ENCODE data around the gene TGM5.

The TGM5 gene

GRCh38 chr15:43196760-43197548, 69.8 kb downstream of the TGM5 start:
- Histone ChIP-seq H3K27me3 (ENCODE audit: control insufficient read depth, insufficient read depth, low read length) (no peaks in the 10 kb centered on the region), H3K9me3 (ENCODE audit: control insufficient read depth, low read length) (no peaks in the 10 kb centered on the region), H3K9ac (ENCODE audit: low read length) (no peak overlapping the region), H3K4me1 (ENCODE audit: control insufficient read depth, insufficient read depth, low read length) (no peaks in the 10 kb centered on the region), H3K36me3 (ENCODE audit: control insufficient read depth, insufficient read depth, low read length) (peaks cover 6% of the 10 kb centered on the region), H3K4me3 (ENCODE audit: low read length) (no peak overlapping the region)

DNA sequence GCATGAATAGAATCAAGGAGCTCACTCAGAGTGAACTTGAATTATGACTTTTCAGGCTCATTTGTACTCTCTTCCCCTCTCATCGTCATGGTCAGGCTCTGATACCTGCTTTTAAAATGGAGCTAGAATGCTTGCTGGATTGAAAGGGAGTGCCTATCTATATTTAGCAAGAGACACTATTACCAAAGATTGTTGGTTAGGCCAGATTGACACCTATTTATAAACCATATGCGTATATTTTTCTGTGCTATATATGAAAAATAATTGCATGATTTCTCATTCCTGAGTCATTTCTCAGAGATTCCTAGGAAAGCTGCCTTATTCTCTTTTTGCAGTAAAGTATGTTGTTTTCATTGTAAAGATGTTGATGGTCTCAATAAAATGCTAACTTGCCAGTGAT, 71.9 kb downstream of the TGM5 start:
- Histone ChIP-seq H3K27me3 (ENCODE audit: control insufficient read depth, insufficient read depth, low read length) (no peaks in the 10 kb centered on the region), H3K4me3 (ENCODE audit: low read length) (no peak overlapping the region), H3K9ac (ENCODE audit: low read length) (no peak overlapping the region), H3K9me3 (ENCODE audit: control insufficient read depth, low read length) (no peaks in the 10 kb centered on the region), H3K36me3 (ENCODE audit: control insufficient read depth, insufficient read depth, low read length) (peaks cover 10% of the 10 kb centered on the region), H3K4me1 (ENCODE audit: control insufficient read depth, insufficient read depth, low read length) (no peaks in the 10 kb centered on the region)

DNA sequence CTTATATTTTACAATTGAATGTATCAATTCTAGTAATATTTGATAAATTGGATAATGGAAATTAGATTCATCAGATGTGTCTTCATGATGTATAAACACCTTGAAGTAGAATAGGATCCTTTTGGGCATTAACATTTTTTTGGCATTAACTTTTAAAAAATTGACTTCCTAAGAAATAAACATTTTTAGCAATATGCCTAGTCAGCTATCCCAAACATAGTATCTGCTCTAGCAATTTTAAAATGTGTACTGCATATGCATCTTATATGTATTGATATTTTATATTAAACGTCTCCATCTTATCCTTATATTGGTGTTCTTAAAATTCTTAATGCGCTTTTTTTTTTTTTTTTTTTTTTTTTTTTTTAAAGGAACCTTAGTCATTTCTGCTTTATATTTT, 73.0 kb downstream of the TGM5 start:
- H3K9ac ChIP-seq (ENCODE audit: low read length): no peak overlapping the region
- no peak overlapping the region for H3K4me3 ChIP-seq (ENCODE audit: low read length)
- no peaks in the 10 kb centered on the region for H3K9me3 ChIP-seq (ENCODE audit: control insufficient read depth, low read length)
- H3K4me1 ChIP-seq (ENCODE audit: control insufficient read depth, insufficient read depth, low read length): no peaks in the 10 kb centered on the region
- no peaks in the 10 kb centered on the region for H3K27me3 ChIP-seq (ENCODE audit: control insufficient read depth, insufficient read depth, low read length)
- H3K36me3 ChIP-seq (ENCODE audit: control insufficient read depth, insufficient read depth, low read length): peaks cover 14% of the 10 kb centered on the region

DNA sequence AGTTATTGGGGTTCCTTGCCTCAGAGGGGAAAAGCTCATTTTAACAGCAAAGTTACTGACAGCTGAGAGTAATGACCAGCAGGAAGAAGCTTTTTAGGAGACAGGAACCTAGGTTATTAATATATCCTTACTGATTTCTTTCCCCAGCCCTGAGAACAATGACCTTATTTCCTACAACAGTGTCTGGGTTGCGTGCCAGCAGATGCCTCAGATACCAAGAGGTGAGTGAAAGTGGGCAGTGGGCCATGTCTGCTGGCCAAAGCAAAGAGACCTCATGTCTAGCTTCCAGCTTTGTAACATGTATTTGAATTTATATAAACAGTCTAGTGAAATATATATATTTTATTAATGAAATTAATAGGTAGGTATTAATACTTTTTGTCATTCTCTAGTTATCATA, 76.5 kb downstream of the TGM5 start:
- no peak overlapping the region for H3K9ac ChIP-seq (ENCODE audit: low read length)
- H3K36me3 ChIP-seq (ENCODE audit: control insufficient read depth, insufficient read depth, low read length): peaks cover 14% of the 10 kb centered on the region
- H3K9me3 ChIP-seq (ENCODE audit: control insufficient read depth, low read length): no peaks in the 10 kb centered on the region
- H3K4me3 ChIP-seq (ENCODE audit: low read length): no peak overlapping the region
- no peaks in the 10 kb centered on the region for H3K27me3 ChIP-seq (ENCODE audit: control insufficient read depth, insufficient read depth, low read length)
- H3K4me1 ChIP-seq (ENCODE audit: control insufficient read depth, insufficient read depth, low read length): peaks cover 6% of the 10 kb centered on the region

- H3K4me1 ChIP-seq (ENCODE audit: control insufficient read depth, insufficient read depth, low read length): peaks cover 13% of the 10 kb centered on the region
- no peaks in the 10 kb centered on the region for H3K9me3 ChIP-seq (ENCODE audit: control insufficient read depth, low read length)
- no peaks in the 10 kb centered on the region for H3K27me3 ChIP-seq (ENCODE audit: control insufficient read depth, insufficient read depth, low read length)
- peaks cover 17% of the 10 kb centered on the region for H3K36me3 ChIP-seq (ENCODE audit: control insufficient read depth, insufficient read depth, low read length)
- no peak overlapping the region for H3K9ac ChIP-seq (ENCODE audit: low read length)
- H3K4me3 ChIP-seq (ENCODE audit: low read length): no peak overlapping the region
These were observed 77.4 kb downstream of the TGM5 start for GRCh38 chr15:43189296-43189695.

GRCh38 chr15:43187544-43188155, 79.1 kb downstream of the TGM5 start:
- Histone ChIP-seq H3K9me3 (ENCODE audit: control insufficient read depth, low read length) (no peaks in the 10 kb centered on the region), H3K4me3 (ENCODE audit: low read length) (no peak overlapping the region), H3K4me1 (ENCODE audit: control insufficient read depth, insufficient read depth, low read length) (peaks cover 26% of the 10 kb centered on the region), H3K27me3 (ENCODE audit: control insufficient read depth, insufficient read depth, low read length) (no peaks in the 10 kb centered on the region), H3K9ac (ENCODE audit: low read length) (no peak overlapping the region), H3K36me3 (ENCODE audit: control insufficient read depth, insufficient read depth, low read length) (peaks cover 20% of the 10 kb centered on the region)

DNA sequence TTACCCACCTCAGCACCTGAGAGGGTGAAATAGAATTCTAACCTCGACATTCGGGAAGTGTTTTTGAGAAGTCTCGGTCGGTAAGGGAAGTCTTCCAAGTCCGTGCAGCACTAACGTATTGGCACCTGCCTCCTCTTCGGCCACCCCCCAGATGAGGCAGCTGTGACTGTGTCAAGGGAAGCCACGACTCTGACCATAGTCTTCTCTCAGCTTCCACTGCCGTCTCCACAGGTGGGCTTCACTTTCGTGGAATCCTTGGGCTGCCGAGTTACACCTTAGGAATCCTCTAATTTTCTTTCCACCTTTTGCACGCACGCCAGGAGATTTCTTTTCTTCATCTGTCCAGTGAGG, 80.8 kb downstream of the TGM5 start:
- H3K9me3 ChIP-seq (ENCODE audit: control insufficient read depth, low read length): no peaks in the 10 kb centered on the region
- peaks cover 12% of the 10 kb centered on the region for H3K36me3 ChIP-seq (ENCODE audit: control insufficient read depth, insufficient read depth, low read length)
- peak overlapping the region; percentile 75 for H3K4me3 ChIP-seq (ENCODE audit: low read length)
- peaks cover 28% of the 10 kb centered on the region for H3K4me1 ChIP-seq (ENCODE audit: control insufficient read depth, insufficient read depth, low read length)
- H3K27me3 ChIP-seq (ENCODE audit: control insufficient read depth, insufficient read depth, low read length): no peaks in the 10 kb centered on the region
- H3K9ac ChIP-seq (ENCODE audit: low read length): peak overlapping the region; percentile 96

DNA sequence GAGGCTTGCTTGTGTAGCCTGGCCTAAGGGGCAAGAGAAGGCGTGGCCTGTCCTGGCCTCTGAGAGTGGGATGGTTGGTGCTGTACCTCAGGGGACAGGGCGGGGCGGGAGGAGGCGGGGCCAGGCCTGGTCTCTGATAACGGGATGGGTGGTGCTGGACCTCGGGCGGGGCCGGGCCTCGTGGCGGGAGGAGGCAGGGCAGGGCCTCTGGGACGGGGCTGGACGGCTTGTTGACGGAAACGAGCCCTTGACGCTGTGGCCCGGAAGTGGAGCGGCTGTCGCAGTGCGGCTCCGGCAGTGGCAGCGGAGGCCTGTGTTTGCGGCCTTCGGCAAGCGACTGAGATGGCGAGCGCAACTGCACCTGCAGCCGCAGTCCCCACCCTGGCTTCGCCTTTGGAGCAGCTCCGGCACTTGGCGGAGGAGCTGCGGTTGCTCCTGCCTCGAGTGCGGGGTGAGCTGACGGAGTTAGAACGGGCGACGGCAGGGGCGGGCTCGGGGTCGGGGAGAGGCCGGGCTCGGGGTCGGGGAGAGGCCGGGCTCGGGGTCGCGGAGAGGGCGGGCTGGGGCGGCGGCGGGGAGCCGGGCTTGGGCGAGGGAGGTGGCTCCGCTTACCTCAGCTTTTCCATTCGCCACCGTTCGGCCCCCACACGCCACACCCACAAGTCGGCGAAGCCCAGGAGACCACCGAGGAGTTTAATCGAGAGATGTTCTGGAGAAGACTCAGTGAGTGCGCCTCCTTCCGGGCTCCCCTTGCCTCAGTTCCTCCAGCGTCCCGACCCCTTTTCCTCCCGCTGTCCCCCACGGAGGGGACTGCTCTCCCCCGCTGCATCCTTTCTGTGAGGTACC, 81.3 kb downstream of the TGM5 start, which contains the start of gene CCNDBP1:
Gene CCNDBP1, plus strand, starts transcription at position 247 of the 846 bp plus-strand sequence. Its CDS starts 96 bp downstream, at position 343.
- H3K36me3 ChIP-seq (ENCODE audit: control insufficient read depth, insufficient read depth, low read length): peaks cover 10% of the 10 kb centered on the region
- peak within 1 kb of the TSS; percentile 96 for H3K9ac ChIP-seq (ENCODE audit: low read length)
- H3K4me1 ChIP-seq (ENCODE audit: control insufficient read depth, insufficient read depth, low read length): peaks cover 28% of the 10 kb centered on the region
- no peaks in the 10 kb centered on the region for H3K9me3 ChIP-seq (ENCODE audit: control insufficient read depth, low read length)
- peak within 1 kb of the TSS; percentile 75 for H3K4me3 ChIP-seq (ENCODE audit: low read length)
- H3K27me3 ChIP-seq (ENCODE audit: control insufficient read depth, insufficient read depth, low read length): no peaks in the 10 kb centered on the region

DNA sequence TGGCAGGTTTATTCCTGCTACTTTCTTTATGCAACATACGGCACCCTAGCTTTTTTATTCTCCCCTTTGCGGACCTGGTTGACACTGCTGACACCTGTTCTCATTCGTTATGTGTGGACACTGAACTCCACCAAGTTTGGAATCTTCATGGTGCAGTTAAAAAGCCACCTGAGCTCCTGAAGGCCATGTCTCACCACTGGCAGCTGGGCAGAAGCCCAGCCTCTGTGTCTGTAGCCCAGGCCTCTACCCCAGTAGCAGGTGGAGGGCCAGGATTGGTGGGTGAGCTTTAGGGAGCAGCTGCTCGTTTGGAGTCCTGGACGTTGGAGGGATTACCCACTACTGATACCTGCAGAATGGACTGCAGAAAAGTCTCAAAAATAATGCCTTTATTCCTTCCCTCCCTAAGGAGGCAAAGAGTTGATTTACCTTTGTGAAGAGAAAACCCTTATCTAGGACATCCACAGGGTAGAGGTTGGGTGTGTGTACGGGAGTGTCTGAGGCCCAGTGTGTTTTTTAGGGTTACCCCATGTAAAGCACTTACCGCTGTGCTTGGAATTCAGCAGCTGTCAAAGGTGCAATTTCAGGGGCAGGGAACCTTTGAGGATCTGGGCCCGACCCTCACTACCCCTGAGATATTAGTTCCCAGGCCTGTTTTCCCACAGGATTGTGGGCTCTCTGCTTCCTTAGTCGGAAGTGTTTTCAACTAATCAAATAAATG, 82.2 kb downstream of the TGM5 start:
- Histone ChIP-seq H3K9ac (ENCODE audit: low read length) (no peak overlapping the region), H3K36me3 (ENCODE audit: control insufficient read depth, insufficient read depth, low read length) (peaks cover 7% of the 10 kb centered on the region), H3K4me1 (ENCODE audit: control insufficient read depth, insufficient read depth, low read length) (peaks cover 28% of the 10 kb centered on the region), H3K9me3 (ENCODE audit: control insufficient read depth, low read length) (no peaks in the 10 kb centered on the region), H3K4me3 (ENCODE audit: low read length) (peak overlapping the region; percentile 8), H3K27me3 (ENCODE audit: control insufficient read depth, insufficient read depth, low read length) (no peaks in the 10 kb centered on the region)

- Histone ChIP-seq H3K9me3 (ENCODE audit: control insufficient read depth, low read length) (no peaks in the 10 kb centered on the region), H3K36me3 (ENCODE audit: control insufficient read depth, insufficient read depth, low read length) (peaks cover 10% of the 10 kb centered on the region), H3K27me3 (ENCODE audit: control insufficient read depth, insufficient read depth, low read length) (no peaks in the 10 kb centered on the region), H3K9ac (ENCODE audit: low read length) (no peak overlapping the region), H3K4me1 (ENCODE audit: control insufficient read depth, insufficient read depth, low read length) (peaks cover 28% of the 10 kb centered on the region), H3K4me3 (ENCODE audit: low read length) (no peak overlapping the region)
These were observed 83.5 kb downstream of the TGM5 start for GRCh38 chr15:43183270-43183669.
